PC-9 (cell line): ENCODE results near the gene RHOT1. TPM values are rescaled to one million over a fixed set of nuclear protein-coding genes. Genes with fewer than 3 reads are reported as not detected.

ENCODE experiments used
- BruUV-seq: library from RNA; stranded (reverse); fragments of 400-500 nt; replicated peaks from 2 replicates; lab custom pipeline; 2021; lab: Mats Ljungman, UMichigan
- CTCF ChIA-PET: fragments of 300-600 bp; sonication (Branson Sonifier 250); formaldehyde crosslinking; loops from one replicate; lab custom pipeline; 2022; ENCODE audit warnings: antibody characterized with exemption; lab: Charles Lee
- POLR2A ChIA-PET: fragments of 300-600 bp; sonication (Branson Sonifier 250); formaldehyde crosslinking; loops from one replicate; lab custom pipeline; 2022; ENCODE audit warnings: antibody characterized with exemption; ENCODE audit not compliant: unreplicated experiment; lab: Charles Lee
- DNase-seq, 2 experiments: peaks; one replicate each; pipeline versions ENCODE4 v3.0.0 to v3.0.0-alpha.2; 2015 to 2022; ENCODE audit warnings: mixed read lengths in 1 of 2
- H2AFZ ChIP-seq: fragments of 200-600 bp; sonication (generic); 2 replicates; pipeline ENCODE4 v1.8.1; 2017; ENCODE audit warnings: antibody characterized with exemption
- H3F3A ChIP-seq: fragments of 200-600 bp; sonication (generic); 2 replicates; pipeline ENCODE4 v1.8.1; 2017; ENCODE audit warnings: antibody characterized with exemption, mild to moderate bottlenecking, low read depth; ENCODE audit not compliant: insufficient read depth
- H3K27ac ChIP-seq: fragments of 200-600 bp; sonication (generic); 2 replicates; pipeline ENCODE4 v1.6.1; 2016; ENCODE audit warnings: mixed run types
- H3K27me3 ChIP-seq: fragments of 200-600 bp; sonication (generic); 2 replicates; pipeline ENCODE4 v1.6.1; 2016; ENCODE audit warnings: low read depth, mixed run types; ENCODE audit not compliant: insufficient read depth
- H3K36me3 ChIP-seq: fragments of 200-600 bp; sonication (generic); 2 replicates; pipeline ENCODE4 v1.6.1; 2016; ENCODE audit warnings: low read depth, mixed run types
- H3K4me1 ChIP-seq: fragments of 200-600 bp; sonication (generic); replicated peaks from 2 replicates; pipeline ENCODE4 v1.6.1; 2016; ENCODE audit warnings: mixed run types; ENCODE audit not compliant: insufficient read depth
- H3K4me2 ChIP-seq: fragments of 200-600 bp; sonication (generic); 2 replicates; pipeline ENCODE4 v1.6.1; 2017; ENCODE audit warnings: mixed run types
- H3K4me3 ChIP-seq: fragments of 200-600 bp; sonication (generic); 2 replicates; pipeline ENCODE4 v1.6.1; 2016; ENCODE audit warnings: mixed run types
- H3K79me2 ChIP-seq: fragments of 200-600 bp; sonication (generic); 2 replicates; pipeline ENCODE4 v1.6.1; 2017; ENCODE audit warnings: low read depth, mixed run types
- H3K9me2 ChIP-seq: fragments of 200-600 bp; sonication (generic); 2 replicates; pipeline ENCODE4 v1.8.1; 2017; ENCODE audit warnings: mild to moderate bottlenecking; ENCODE audit not compliant: insufficient read depth
- H3K9me3 ChIP-seq: fragments of 200-600 bp; sonication (generic); 2 replicates; pipeline ENCODE4 v1.8.1; 2016; ENCODE audit warnings: low read depth; ENCODE audit not compliant: insufficient read depth
- H4K20me1 ChIP-seq: fragments of 200-600 bp; sonication (generic); 2 replicates; pipeline ENCODE4 v1.8.1; 2017; ENCODE audit not compliant: insufficient read depth
- CTCF ChIP-seq: fragments of 200-600 bp; sonication (generic); conservative IDR thresholded peaks from 2 replicates; pipeline ENCODE4 v1.6.1; 2017; ENCODE audit warnings: mixed run types, antibody characterized with exemption, mild to moderate bottlenecking, moderate library complexity
- EZH2 ChIP-seq: fragments of 200-600 bp; sonication (generic); IDR thresholded peaks from 2 replicates; pipeline ENCODE4 v1.8.0; 2017; ENCODE audit warnings: antibody characterized with exemption, low read depth
- intact Hi-C: fragments of 100-400 bp; cut with micrococcal nuclease; formaldehyde crosslinking; loops from one replicate; pipeline ENCODE4 v1.10.0; 2022; ENCODE audit not compliant: unreplicated experiment
- total RNA-seq: library from RNA; stranded (reverse); gene quantifications from 2 replicates; pipeline ENCODE4 v1.2.3, GENCODE V29; 2021

RHOT1 gene
- total RNA-seq, 1 experiment from 2014 or later, result 28.3 TPM

GRCh38 chr17:32123782-32124181, 18.5 kb upstream of the RHOT1 start:
- Histone ChIP-seq H3K4me3 (no peak overlapping the region), H3K9me2 (no peaks in the 10 kb centered on the region), H3K27me3 (no peaks in the 10 kb centered on the region), H3K27ac (no peak overlapping the region), H4K20me1 (no peaks in the 10 kb centered on the region), H3K9me3 (no peaks in the 10 kb centered on the region), H3K4me2 (no peak overlapping the region), H3F3A (peaks cover 4% of the 10 kb centered on the region; the same call in 1 of the 2 replicates), H3K36me3 (no peaks in the 10 kb centered on the region), H2AFZ (no peak overlapping the region), H3K4me1 (peaks cover 10% of the 10 kb centered on the region; the same call in 1 of the 2 replicates), H3K79me2 (no peaks in the 10 kb centered on the region)
- TF ChIP-seq CTCF (no peak), EZH2 (no peak)
- intact Hi-C loops, result no loop called here
- ChIA-PET POLR2A (no interaction called here), CTCF (no interaction called here)
- no peak for DNase-seq
- BruUV-seq, result no TSS peak

- ChIA-PET POLR2A (interaction anchor here (0.6 kb wide), 1 partner anchor 108 kb away, joined by 5 read pairs; no protein-coding TSS in a partner anchor), CTCF (no interaction called here)
- Histone ChIP-seq H3K4me3 (no peak overlapping the region), H3F3A (peaks cover 4% of the 10 kb centered on the region; the same call in 1 of the 2 replicates), H3K4me1 (peaks cover 10% of the 10 kb centered on the region; the same call in 1 of the 2 replicates), H3K9me3 (no peaks in the 10 kb centered on the region), H2AFZ (no peak overlapping the region), H3K4me2 (no peak overlapping the region), H3K79me2 (no peaks in the 10 kb centered on the region), H3K27ac (no peak overlapping the region), H3K27me3 (no peaks in the 10 kb centered on the region), H3K36me3 (no peaks in the 10 kb centered on the region), H3K9me2 (no peaks in the 10 kb centered on the region), H4K20me1 (no peaks in the 10 kb centered on the region)
- no TSS peak for BruUV-seq
- TF ChIP-seq EZH2 (no peak), CTCF (no peak)
- DNase-seq, result no peak
- intact Hi-C loops, result no loop called here
These were observed 17.1 kb upstream of the RHOT1 start for GRCh38 chr17:32124985-32125847.

GRCh38 chr17:32125848-32126153, 16.5 kb upstream of the RHOT1 start:
- DNase-seq, result no peak
- Histone ChIP-seq H2AFZ (no peak overlapping the region), H3K27me3 (no peaks in the 10 kb centered on the region), H3K79me2 (no peaks in the 10 kb centered on the region), H4K20me1 (no peaks in the 10 kb centered on the region), H3K4me3 (no peak overlapping the region), H3K9me3 (no peaks in the 10 kb centered on the region), H3F3A (peaks cover 4% of the 10 kb centered on the region; the same call in 1 of the 2 replicates), H3K4me1 (peaks cover 10% of the 10 kb centered on the region; the same call in 1 of the 2 replicates), H3K4me2 (no peak overlapping the region), H3K9me2 (no peaks in the 10 kb centered on the region), H3K27ac (no peak overlapping the region), H3K36me3 (no peaks in the 10 kb centered on the region)
- TF ChIP-seq CTCF, result no peak
- no peak for TF ChIP-seq EZH2
- intact Hi-C loops, result no loop called here
- BruUV-seq, result no TSS peak
- ChIA-PET POLR2A (no interaction called here), CTCF (no interaction called here)
